Mesothelial cell of epicardium (in vitro differentiated cells): ENCODE results near the gene SH3GLB1. TPM values are rescaled to one million over a fixed set of nuclear protein-coding genes. Genes with fewer than 3 reads are reported as not detected.
A peak's percentile ranks its signal among the peaks of the same experiment; 100 is the strongest.
"Not testable (repeated sequence)": the region's sequence is repeated elsewhere in the genome, so short reads cannot be mapped to it uniquely, and the experiment has no call there.

ENCODE experiments used
- DNase-seq, 2 experiments: peaks; one replicate each; pipeline ENCODE4 v3.0.0; 2021; ENCODE audit warnings: low spot score in 2 of 2; ENCODE audit not compliant: unreplicated experiment in 2 of 2
- H3K27ac Mint-ChIP-seq: 2 replicates; pipeline ENCODE4 v1.8.0; 2021; ENCODE audit warnings: mixed read lengths
- H3K27me3 Mint-ChIP-seq: 2 replicates; pipeline ENCODE4 v1.8.0; 2021; ENCODE audit warnings: low read depth, mixed read lengths
- H3K36me3 Mint-ChIP-seq: 2 replicates; pipeline ENCODE4 v1.8.0; 2021; ENCODE audit warnings: mixed read lengths
- H3K4me1 Mint-ChIP-seq: 2 replicates; pipeline ENCODE4 v1.8.0; 2021; ENCODE audit warnings: mixed read lengths
- H3K4me3 Mint-ChIP-seq: 2 replicates; pipeline ENCODE4 v1.8.0; 2021; ENCODE audit warnings: mild to moderate bottlenecking, moderate library complexity, mixed read lengths
- H3K9me3 Mint-ChIP-seq: 2 replicates; pipeline ENCODE4 v1.8.0; 2021; ENCODE audit warnings: mixed read lengths
- total RNA-seq: library from RNA; stranded (reverse); gene quantifications from 3 replicates; pipeline ENCODE4 v1.2.1, GENCODE V29; 2021
- TF ChIP-seq, protein P1 (sequence below): fragments of 200-600 bp; sonication (generic); IDR thresholded peaks from one replicate; pipeline ENCODE4 v1.5.0; 2021; ENCODE audit warnings: antibody characterized with exemption; ENCODE audit not compliant: unreplicated experiment

Gene SH3GLB1
- 57.7 to 61.2 TPM (median 59.4 TPM) in 3 replicates for total RNA-seq

DNA sequence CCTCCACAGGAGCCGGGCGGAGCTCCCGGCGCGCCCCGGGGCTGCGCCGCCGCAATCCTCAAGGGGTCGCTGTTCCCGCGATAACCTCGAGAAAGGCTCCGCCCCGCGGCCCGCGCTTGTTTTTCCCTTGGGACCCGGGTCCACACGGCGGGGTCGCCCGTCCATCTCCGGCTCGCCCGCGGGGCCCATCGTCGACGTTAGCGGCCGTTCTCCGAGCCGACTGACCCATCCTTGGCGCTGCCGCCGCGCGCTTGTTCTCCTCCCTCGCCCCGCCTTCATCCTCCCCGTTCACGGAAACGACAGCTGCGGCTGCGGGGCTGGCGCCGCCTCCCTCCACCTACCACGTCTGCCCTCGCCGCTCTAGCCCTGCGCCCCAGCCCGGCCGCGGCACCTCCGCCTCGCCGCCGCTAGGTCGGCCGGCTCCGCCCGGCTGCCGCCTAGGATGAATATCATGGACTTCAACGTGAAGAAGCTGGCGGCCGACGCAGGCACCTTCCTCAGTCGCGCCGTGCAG, at the start of gene SH3GLB1:
SH3GLB1 (plus strand) TSS at position 119 of the 514 bp plus-strand sequence; CDS start at position 443, 324 bp downstream.
- H3K4me3 Mint-ChIP-seq, result peak within 1 kb of the TSS; percentile 94
- H3K4me1 Mint-ChIP-seq, result peaks cover 26% of the 10 kb centered on the region
- no peaks in the 10 kb centered on the region for H3K9me3 Mint-ChIP-seq
- H3K27ac Mint-ChIP-seq, result peak within 1 kb of the TSS; percentile 98
- DNase-seq, result peak; percentile 74 to 96
- H3K27me3 Mint-ChIP-seq, result peaks cover 2% of the 10 kb centered on the region
- TF ChIP-seq, protein P1, sequence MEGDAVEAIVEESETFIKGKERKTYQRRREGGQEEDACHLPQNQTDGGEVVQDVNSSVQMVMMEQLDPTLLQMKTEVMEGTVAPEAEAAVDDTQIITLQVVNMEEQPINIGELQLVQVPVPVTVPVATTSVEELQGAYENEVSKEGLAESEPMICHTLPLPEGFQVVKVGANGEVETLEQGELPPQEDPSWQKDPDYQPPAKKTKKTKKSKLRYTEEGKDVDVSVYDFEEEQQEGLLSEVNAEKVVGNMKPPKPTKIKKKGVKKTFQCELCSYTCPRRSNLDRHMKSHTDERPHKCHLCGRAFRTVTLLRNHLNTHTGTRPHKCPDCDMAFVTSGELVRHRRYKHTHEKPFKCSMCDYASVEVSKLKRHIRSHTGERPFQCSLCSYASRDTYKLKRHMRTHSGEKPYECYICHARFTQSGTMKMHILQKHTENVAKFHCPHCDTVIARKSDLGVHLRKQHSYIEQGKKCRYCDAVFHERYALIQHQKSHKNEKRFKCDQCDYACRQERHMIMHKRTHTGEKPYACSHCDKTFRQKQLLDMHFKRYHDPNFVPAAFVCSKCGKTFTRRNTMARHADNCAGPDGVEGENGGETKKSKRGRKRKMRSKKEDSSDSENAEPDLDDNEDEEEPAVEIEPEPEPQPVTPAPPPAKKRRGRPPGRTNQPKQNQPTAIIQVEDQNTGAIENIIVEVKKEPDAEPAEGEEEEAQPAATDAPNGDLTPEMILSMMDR, result peak; percentile 96
- peaks cover 3% of the 10 kb centered on the region for H3K36me3 Mint-ChIP-seq

DNA sequence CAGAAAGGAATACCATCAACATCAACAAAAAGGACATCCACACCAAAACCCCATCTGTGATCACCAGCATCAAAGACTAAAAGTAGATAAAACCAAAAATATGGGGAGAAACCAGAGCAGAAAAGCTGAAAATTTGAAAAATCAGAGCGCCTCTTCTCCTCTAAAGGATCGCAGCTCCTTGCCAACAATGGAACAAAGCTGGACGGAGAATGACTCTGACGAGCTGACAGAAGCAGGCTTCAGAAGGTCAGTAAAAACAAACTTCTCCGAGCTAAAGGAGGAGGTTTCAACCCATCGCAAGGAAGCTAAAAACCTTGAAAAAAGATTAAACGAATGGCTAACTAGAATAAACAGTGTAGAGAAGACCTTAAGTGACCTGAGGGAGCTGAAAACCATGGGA, 46.0 kb upstream of the SH3GLB1 start:
- not testable (repeated sequence) for H3K9me3 Mint-ChIP-seq, H3K27ac Mint-ChIP-seq, H3K36me3 Mint-ChIP-seq, H3K27me3 Mint-ChIP-seq, H3K4me1 Mint-ChIP-seq, DNase-seq, H3K4me3 Mint-ChIP-seq

DNA sequence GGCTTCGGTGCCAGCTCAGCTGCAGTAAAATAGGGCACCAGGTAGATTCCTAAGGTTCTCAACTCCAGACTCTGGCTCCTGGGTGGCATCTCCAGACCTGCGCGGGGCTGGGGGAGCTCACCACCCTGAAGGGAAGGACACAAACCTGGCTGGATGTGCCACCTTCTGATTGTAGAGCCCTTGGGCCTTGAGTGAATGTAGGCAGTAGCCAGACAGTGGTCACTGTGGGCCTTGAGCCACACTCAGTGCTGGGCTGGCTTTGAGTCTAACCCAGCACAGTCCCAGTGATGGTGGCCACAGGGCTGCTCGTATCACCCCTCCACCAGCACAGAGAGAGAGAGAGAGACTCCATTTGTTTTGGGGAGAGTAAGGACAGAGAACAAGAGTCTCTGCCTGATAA, 38.0 kb upstream of the SH3GLB1 start:
- H3K9me3 Mint-ChIP-seq, result peaks cover 32% of the 10 kb centered on the region
- TF ChIP-seq, protein P1, result no peak
- DNase-seq, result no peak
- H3K36me3 Mint-ChIP-seq, result peaks cover 2% of the 10 kb centered on the region
- no peaks in the 10 kb centered on the region for H3K27me3 Mint-ChIP-seq
- H3K4me1 Mint-ChIP-seq, result peaks cover 5% of the 10 kb centered on the region
- no peak overlapping the region for H3K4me3 Mint-ChIP-seq
- no peak overlapping the region for H3K27ac Mint-ChIP-seq

DNA sequence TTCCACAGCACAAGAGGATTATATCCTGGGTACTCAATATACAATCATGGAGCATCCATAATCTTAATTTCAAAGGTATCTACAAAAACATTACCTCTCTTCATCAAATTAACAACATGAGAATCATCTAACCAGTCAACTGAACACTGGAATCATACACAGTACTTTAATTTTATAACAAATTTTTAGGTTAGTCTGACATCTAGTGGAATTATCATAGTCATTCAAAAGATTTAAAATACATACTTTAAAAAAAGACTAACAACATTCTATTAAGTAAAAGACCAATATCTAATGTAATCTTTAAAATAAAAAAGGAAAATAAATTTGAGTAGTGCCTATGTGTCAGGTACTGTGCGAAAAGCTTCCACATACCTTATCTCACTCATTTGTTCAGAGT, 16.8 kb upstream of the SH3GLB1 start:
- H3K9me3 Mint-ChIP-seq, result no peaks in the 10 kb centered on the region
- DNase-seq, result no peak
- no peaks in the 10 kb centered on the region for H3K4me1 Mint-ChIP-seq
- H3K27me3 Mint-ChIP-seq, result no peaks in the 10 kb centered on the region
- H3K36me3 Mint-ChIP-seq, result no peaks in the 10 kb centered on the region
- no peak overlapping the region for H3K27ac Mint-ChIP-seq
- TF ChIP-seq, protein P1, result no peak
- no peak overlapping the region for H3K4me3 Mint-ChIP-seq

DNA sequence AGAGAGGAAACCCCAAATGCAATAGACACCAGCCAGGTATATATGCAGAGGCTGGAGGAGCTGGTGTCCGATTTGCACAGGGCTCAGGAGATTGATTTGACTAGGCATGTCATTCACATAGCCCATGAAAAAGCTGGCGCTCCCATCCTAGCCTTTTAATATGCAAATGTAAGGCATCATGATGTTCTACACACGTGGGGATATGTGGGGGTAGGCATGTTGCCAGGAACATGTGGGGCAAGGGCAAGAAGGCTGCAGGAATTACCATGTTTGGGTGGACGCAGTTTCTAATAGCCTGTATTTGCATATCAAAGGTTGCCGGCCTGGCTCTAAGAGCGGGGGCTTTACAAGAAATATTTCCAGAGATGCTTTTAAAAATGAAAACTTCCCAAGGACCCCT, 11.7 kb upstream of the SH3GLB1 start:
- Mint-ChIP-seq H3K4me1 (no peaks in the 10 kb centered on the region), H3K9me3 (no peaks in the 10 kb centered on the region)

DNA sequence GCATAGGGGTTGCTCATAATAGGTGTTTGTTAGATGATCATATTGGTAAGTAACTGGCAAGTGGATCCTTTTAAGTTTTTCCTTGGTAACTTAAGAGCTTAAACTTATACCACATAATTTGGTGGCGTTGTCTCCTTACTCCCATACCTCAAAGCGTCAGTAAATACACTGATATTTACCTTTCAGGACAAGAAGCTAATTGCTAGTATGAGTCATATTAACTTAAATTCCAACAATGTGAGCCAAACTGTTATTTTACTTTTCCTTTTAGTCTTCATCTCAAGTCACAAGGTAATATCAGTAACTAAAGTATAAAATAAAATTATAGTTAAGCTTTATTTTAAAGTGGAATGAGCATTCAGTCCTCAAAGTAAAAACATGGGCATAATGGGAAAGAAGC, 9.0 kb upstream of the SH3GLB1 start:
- no peak for DNase-seq
- Mint-ChIP-seq H3K27ac (no peak overlapping the region), H3K36me3 (no peaks in the 10 kb centered on the region), H3K27me3 (peaks cover 9% of the 10 kb centered on the region), H3K4me3 (no peak overlapping the region), H3K9me3 (no peaks in the 10 kb centered on the region), H3K4me1 (no peaks in the 10 kb centered on the region)
- TF ChIP-seq, protein P1, result no peak

More for the DNA sequence above, 11.7 kb upstream of the SH3GLB1 start:
- DNase-seq, result no peak
- no peak overlapping the region for H3K4me3 Mint-ChIP-seq
- no peak overlapping the region for H3K27ac Mint-ChIP-seq
- TF ChIP-seq, protein P1, result no peak
- H3K36me3 Mint-ChIP-seq, result no peaks in the 10 kb centered on the region
- H3K27me3 Mint-ChIP-seq, result peaks cover 9% of the 10 kb centered on the region
